ENCODE measurements around the gene KNTC1. TPM values are rescaled to one million over a fixed set of nuclear protein-coding genes. Genes with fewer than 3 reads are reported as not detected.

The KNTC1 gene
- total RNA-seq, 1 experiment from 2014 or later, result 110 TPM

- H3K4me3 Mint-ChIP-seq (ENCODE audit: low read depth, unreplicated experiment), result no peak overlapping the region
- no peak for DNase-seq
- no peak for TF ChIP-seq CTCF (IDR thresholded peaks at IDR 0.05; ENCODE audit: unreplicated experiment)
- H3K4me1 Mint-ChIP-seq (ENCODE audit: low read depth, unreplicated experiment), result no peaks in the 10 kb centered on the region
- H3K27me3 Mint-ChIP-seq (ENCODE audit: unreplicated experiment), result no peaks in the 10 kb centered on the region
- no peaks in the 10 kb centered on the region for H3K36me3 Mint-ChIP-seq (ENCODE audit: insufficient read depth, unreplicated experiment)
- no peak overlapping the region for H3K27ac Mint-ChIP-seq (ENCODE audit: unreplicated experiment)
- no peaks in the 10 kb centered on the region for H3K9me3 Mint-ChIP-seq (ENCODE audit: low read depth, unreplicated experiment)
- BruUV-seq (replicated peaks), result no TSS peak
- CTCF ChIA-PET, result no interaction called here
- intact Hi-C loops (cut with micrococcal nuclease; ENCODE audit: unreplicated experiment), result no loop called here
Measured at GRCh38 chr12:122656298-122656697, 129.2 kb downstream of the KNTC1 start.

DNA sequence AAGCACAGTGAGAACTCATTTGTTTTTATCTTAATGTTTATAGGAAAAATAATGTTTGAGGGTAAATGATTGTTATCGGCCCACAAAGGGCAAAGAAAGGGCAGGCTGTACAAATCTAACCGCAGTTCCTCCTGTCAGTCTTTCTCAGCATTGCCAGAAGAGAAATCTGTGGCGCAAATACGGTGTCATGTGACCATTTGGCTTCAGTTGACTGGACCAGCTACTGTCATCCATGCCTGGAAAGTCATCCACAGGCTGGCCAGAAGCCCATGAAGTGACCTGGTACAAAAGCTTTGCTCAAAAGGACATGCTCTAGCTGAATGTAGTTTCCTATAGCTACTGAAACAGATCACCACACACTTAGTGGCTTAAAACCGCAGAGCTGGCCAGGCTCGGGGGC lies 132.5 kb downstream of the KNTC1 start:
- intact Hi-C loops (cut with micrococcal nuclease; ENCODE audit: unreplicated experiment), result no loop called here
- no peaks in the 10 kb centered on the region for H3K9me3 Mint-ChIP-seq (ENCODE audit: low read depth, unreplicated experiment)
- H3K4me3 Mint-ChIP-seq (ENCODE audit: low read depth, unreplicated experiment), result no peak overlapping the region
- H3K36me3 Mint-ChIP-seq (ENCODE audit: insufficient read depth, unreplicated experiment), result no peaks in the 10 kb centered on the region
- no peak for DNase-seq
- no peak for TF ChIP-seq CTCF (IDR thresholded peaks at IDR 0.05; ENCODE audit: unreplicated experiment)
- no peak overlapping the region for H3K27ac Mint-ChIP-seq (ENCODE audit: unreplicated experiment)
- no peaks in the 10 kb centered on the region for H3K4me1 Mint-ChIP-seq (ENCODE audit: low read depth, unreplicated experiment)
- no peaks in the 10 kb centered on the region for H3K27me3 Mint-ChIP-seq (ENCODE audit: unreplicated experiment)
- no TSS peak for BruUV-seq (replicated peaks)
- CTCF ChIA-PET, result interaction anchor here (1.1 kb wide), 1 partner anchor 8 kb away, joined by 3 read pairs; no protein-coding TSS in a partner anchor

DNA sequence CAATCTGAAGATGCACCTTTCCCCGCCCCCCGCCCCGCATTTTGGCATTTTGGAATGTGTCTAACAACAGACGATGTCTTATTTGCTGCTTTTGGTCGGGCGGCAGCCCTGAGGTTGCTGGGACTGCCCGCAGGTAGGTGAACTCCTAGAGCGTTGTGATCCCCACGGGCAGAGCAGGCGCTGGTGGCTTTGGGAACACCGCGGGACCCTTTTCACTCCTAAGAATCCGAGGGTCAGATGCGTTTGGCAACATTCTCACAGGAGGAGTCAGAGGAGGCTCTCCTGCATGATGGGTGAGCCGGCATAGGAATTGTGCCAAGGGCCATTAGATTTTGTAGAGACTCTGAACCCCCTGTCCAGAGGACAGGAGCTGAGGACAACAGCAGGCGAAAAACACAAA lies 134.2 kb downstream of the KNTC1 start:
- DNase-seq, result no peak
- H3K36me3 Mint-ChIP-seq (ENCODE audit: insufficient read depth, unreplicated experiment), result no peaks in the 10 kb centered on the region
- no peak overlapping the region for H3K4me3 Mint-ChIP-seq (ENCODE audit: low read depth, unreplicated experiment)
- no peak overlapping the region for H3K27ac Mint-ChIP-seq (ENCODE audit: unreplicated experiment)
- H3K27me3 Mint-ChIP-seq (ENCODE audit: unreplicated experiment), result no peaks in the 10 kb centered on the region
- TF ChIP-seq CTCF (IDR thresholded peaks at IDR 0.05; ENCODE audit: unreplicated experiment), result no peak
- BruUV-seq (replicated peaks), result no TSS peak
- no peaks in the 10 kb centered on the region for H3K9me3 Mint-ChIP-seq (ENCODE audit: low read depth, unreplicated experiment)
- H3K4me1 Mint-ChIP-seq (ENCODE audit: low read depth, unreplicated experiment), result no peaks in the 10 kb centered on the region
- CTCF ChIA-PET, result interaction anchor here (0.6 to 1.1 kb wide), 2 partner anchors 8 to 24 kb away, joined by 3 to 5 read pairs; no protein-coding TSS in a partner anchor
- intact Hi-C loops (cut with micrococcal nuclease; ENCODE audit: unreplicated experiment), result no loop called here

GRCh38 chr12:122661938-122662337 lies 134.9 kb downstream of the KNTC1 start:
- intact Hi-C loops (cut with micrococcal nuclease; ENCODE audit: unreplicated experiment), result no loop called here
- no TSS peak for BruUV-seq (replicated peaks)
- H3K27ac Mint-ChIP-seq (ENCODE audit: unreplicated experiment), result no peak overlapping the region
- H3K36me3 Mint-ChIP-seq (ENCODE audit: insufficient read depth, unreplicated experiment), result no peaks in the 10 kb centered on the region
- CTCF ChIA-PET, result no interaction called here
- TF ChIP-seq CTCF (IDR thresholded peaks at IDR 0.05; ENCODE audit: unreplicated experiment), result no peak
- no peaks in the 10 kb centered on the region for H3K4me1 Mint-ChIP-seq (ENCODE audit: low read depth, unreplicated experiment)
- H3K27me3 Mint-ChIP-seq (ENCODE audit: unreplicated experiment), result no peaks in the 10 kb centered on the region
- no peak overlapping the region for H3K4me3 Mint-ChIP-seq (ENCODE audit: low read depth, unreplicated experiment)
- H3K9me3 Mint-ChIP-seq (ENCODE audit: low read depth, unreplicated experiment), result no peaks in the 10 kb centered on the region
- DNase-seq, result no peak
